ENCODE data around the gene MTA1.

Gene MTA1

GRCh38 chr14:105460616-105461015, 41.0 kb downstream of the MTA1 start:
- no peak for DNase-seq (ENCODE audit: low read depth, low spot score)

- DNase-seq (ENCODE audit: low read depth, low spot score) = no peak
Measured at GRCh38 chr14:105461903-105462302, 42.3 kb downstream of the MTA1 start.

GRCh38 chr14:105464501-105464900, 44.9 kb downstream of the MTA1 start:
- no peak for DNase-seq (ENCODE audit: low read depth, low spot score)

GRCh38 chr14:105465209-105466031, 45.8 kb downstream of the MTA1 start:
- no peak for DNase-seq (ENCODE audit: low read depth, low spot score)

- no peak for DNase-seq (ENCODE audit: low read depth, low spot score)
Measured at GRCh38 chr14:105466531-105467248, 47.1 kb downstream of the MTA1 start.

- DNase-seq (ENCODE audit: low read depth, low spot score) = no peak
Measured at GRCh38 chr14:105467249-105467941, 47.8 kb downstream of the MTA1 start.

- DNase-seq (ENCODE audit: low read depth, low spot score) = no peak
Measured at GRCh38 chr14:105467942-105468471, 48.4 kb downstream of the MTA1 start.

GRCh38 chr14:105468621-105469241, 49.1 kb downstream of the MTA1 start:
- DNase-seq (ENCODE audit: low read depth, low spot score) = no peak

GRCh38 chr14:105469456-105470349, 50.1 kb downstream of the MTA1 start:
- no peak for DNase-seq (ENCODE audit: low read depth, low spot score)

- no peak for DNase-seq (ENCODE audit: low read depth, low spot score)
Measured at GRCh38 chr14:105470350-105471296, 51.0 kb downstream of the MTA1 start.

- no peak for DNase-seq (ENCODE audit: low read depth, low spot score)
Measured at GRCh38 chr14:105471297-105471821, 51.7 kb downstream of the MTA1 start.

- DNase-seq (ENCODE audit: low read depth, low spot score) = no peak
Measured at GRCh38 chr14:105471823-105472485, 52.3 kb downstream of the MTA1 start.

- no peak for DNase-seq (ENCODE audit: low read depth, low spot score)
Measured at GRCh38 chr14:105472486-105472991, 52.9 kb downstream of the MTA1 start.

GRCh38 chr14:105473033-105473676, 53.5 kb downstream of the MTA1 start:
- DNase-seq (ENCODE audit: low read depth, low spot score) = no peak

GRCh38 chr14:105473677-105474482, 54.3 kb downstream of the MTA1 start:
- no peak for DNase-seq (ENCODE audit: low read depth, low spot score)

GRCh38 chr14:105474483-105475268, 55.0 kb downstream of the MTA1 start, which contains the start of gene CRIP2:
CRIP2 (plus strand) TSS chr14:105474821; CDS start chr14:105474863, 42 bp downstream.
- DNase-seq (ENCODE audit: low read depth, low spot score) = no peak

All from activated CD4-positive, CD25-positive, alpha-beta regulatory T cell treated with anti-CD3 and anti-CD28 coated beads, Interleukin-2, amount 50 U/mL, for 16 hours (primary cell).